ENCODE data around the gene SGIP1. TPM values are rescaled to one million over a fixed set of nuclear protein-coding genes. Genes with fewer than 3 reads are reported as not detected.

SGIP1 gene
- total RNA-seq, 3 donors from 2014 or later: 3.1 to 6.6 (median 3.5) TPM

DNA sequence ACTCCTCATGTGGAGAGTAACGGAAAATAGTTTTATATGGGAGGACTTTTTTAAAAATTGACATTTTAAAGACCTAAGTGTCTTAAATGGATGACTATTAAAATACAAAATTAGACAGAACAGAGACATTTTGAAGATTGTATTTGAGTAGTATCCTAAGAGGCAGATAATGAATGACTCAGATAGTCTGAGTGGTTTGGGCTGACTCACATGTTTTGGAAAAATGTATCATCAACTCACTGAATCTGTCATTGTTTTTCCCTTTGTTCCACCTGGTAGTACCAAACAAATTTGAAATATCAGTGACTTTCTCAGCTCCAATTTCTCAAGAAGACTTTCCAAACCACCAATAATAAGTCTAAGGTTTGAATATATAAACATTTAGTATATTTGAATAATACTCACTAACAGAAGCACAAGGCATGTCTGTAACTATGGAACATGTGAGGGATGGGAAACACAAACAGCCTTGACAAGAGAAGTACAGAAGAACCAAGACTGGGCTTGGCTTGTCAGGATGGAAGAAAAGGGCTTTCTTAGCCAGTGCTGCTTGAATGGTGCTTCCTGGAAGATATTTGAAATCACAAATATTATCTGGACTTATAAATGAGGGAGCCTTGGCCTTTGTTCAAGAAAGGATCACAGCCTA is 90.6 kb downstream of the SGIP1 start:
- H3K27me3 ChIP-seq: no peaks in the 10 kb centered on the region
- no peak overlapping the region for H3K27ac ChIP-seq
- H3K9me3 ChIP-seq: no peaks in the 10 kb centered on the region
- no peak for DNase-seq (ENCODE audit: low spot score in 2 of 2)
- no peaks in the 10 kb centered on the region for H3K36me3 ChIP-seq
- intact Hi-C loops (cut with DNase I; ENCODE audit: low total_unique reads): no loop called here
- H3K4me3 ChIP-seq: no peak overlapping the region
- H3K4me1 ChIP-seq: no peaks in the 10 kb centered on the region
- TF ChIP-seq CTCF (IDR thresholded peaks at IDR 0.05): no peak

GRCh38 chr1:66626261-66626660 is 92.3 kb downstream of the SGIP1 start:
- TF ChIP-seq POLR2AphosphoS5 (IDR thresholded peaks at IDR 0.05) (no peak), CTCF (IDR thresholded peaks at IDR 0.05) (no peak), POLR2A (IDR thresholded peaks at IDR 0.05) (no peak)
- no peak for DNase-seq (ENCODE audit: low spot score in 2 of 2)

GRCh38 chr1:66628926-66629325 is 95.0 kb downstream of the SGIP1 start:
- TF ChIP-seq POLR2A (IDR thresholded peaks at IDR 0.05): no peak
- no peak for TF ChIP-seq CTCF (IDR thresholded peaks at IDR 0.05)
- TF ChIP-seq POLR2AphosphoS5 (IDR thresholded peaks at IDR 0.05): no peak
- Histone ChIP-seq H3K36me3 (no peaks in the 10 kb centered on the region), H3K4me3 (no peak overlapping the region), H3K27me3 (no peaks in the 10 kb centered on the region), H3K27ac (no peak overlapping the region), H3K9me3 (no peaks in the 10 kb centered on the region), H3K4me1 (no peaks in the 10 kb centered on the region)
- intact Hi-C loops (cut with DNase I; ENCODE audit: low total_unique reads): no loop called here
- DNase-seq (ENCODE audit: low spot score in 2 of 2): no peak

More at GRCh38 chr1:66626261-66626660, 92.3 kb downstream of the SGIP1 start:
- no peaks in the 10 kb centered on the region for H3K9me3 ChIP-seq
- no peak overlapping the region for H3K27ac ChIP-seq
- no peak overlapping the region for H3K4me3 ChIP-seq
- no peaks in the 10 kb centered on the region for H3K27me3 ChIP-seq
- intact Hi-C loops (cut with DNase I; ENCODE audit: low total_unique reads): no loop called here
- H3K36me3 ChIP-seq: no peaks in the 10 kb centered on the region
- H3K4me1 ChIP-seq: no peaks in the 10 kb centered on the region

DNA sequence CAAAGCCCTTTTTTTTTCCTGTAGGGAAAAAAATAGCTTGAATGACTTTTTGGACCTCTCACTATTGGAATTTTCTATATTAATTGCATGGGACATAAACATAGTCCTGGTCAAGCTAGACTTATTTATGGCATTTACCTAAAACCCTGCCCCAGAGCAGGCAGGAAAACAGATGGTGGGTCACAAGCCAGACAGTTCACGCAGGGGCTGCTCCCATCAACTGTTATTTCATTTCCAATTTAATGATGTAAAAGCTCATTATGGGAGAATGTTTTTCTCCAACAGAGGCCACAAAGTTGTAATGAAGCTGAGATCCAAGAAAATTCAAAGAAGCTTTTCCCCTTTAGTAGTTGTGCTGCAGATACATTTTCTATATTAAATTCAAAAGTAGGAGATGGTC is 99.2 kb downstream of the SGIP1 start:
- Histone ChIP-seq H3K27me3 (no peaks in the 10 kb centered on the region), H3K9me3 (no peaks in the 10 kb centered on the region), H3K4me1 (no peaks in the 10 kb centered on the region), H3K36me3 (no peaks in the 10 kb centered on the region), H3K4me3 (no peak overlapping the region), H3K27ac (no peak overlapping the region)
- TF ChIP-seq CTCF (IDR thresholded peaks at IDR 0.05) (no peak), POLR2AphosphoS5 (IDR thresholded peaks at IDR 0.05) (no peak), POLR2A (IDR thresholded peaks at IDR 0.05) (no peak)
- intact Hi-C loops (cut with DNase I; ENCODE audit: low total_unique reads): no loop called here
- DNase-seq (ENCODE audit: low spot score in 2 of 2): no peak

DNA sequence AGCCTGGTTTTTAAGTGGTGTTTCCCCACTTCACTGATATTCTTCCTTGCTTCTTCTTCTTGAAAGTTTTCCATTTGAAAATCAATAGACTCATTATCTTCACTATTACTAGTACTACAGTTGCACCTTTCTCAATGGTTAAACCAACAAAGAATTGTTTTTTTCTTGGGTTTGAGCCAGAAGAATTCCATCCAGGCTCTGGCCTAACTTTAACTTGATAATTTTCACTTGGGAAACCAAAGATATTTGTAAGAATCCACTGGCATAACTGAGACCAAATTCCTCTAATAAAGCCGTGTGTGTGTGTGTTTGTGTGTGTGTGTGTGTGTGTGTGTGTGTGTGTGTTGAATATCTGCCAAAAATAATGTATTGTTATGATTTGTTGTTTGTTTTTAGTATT is 103.2 kb downstream of the SGIP1 start:
- no peaks in the 10 kb centered on the region for H3K9me3 ChIP-seq
- H3K4me3 ChIP-seq: no peak overlapping the region
- no peak overlapping the region for H3K27ac ChIP-seq
- TF ChIP-seq POLR2AphosphoS5 (IDR thresholded peaks at IDR 0.05) (no peak), POLR2A (IDR thresholded peaks at IDR 0.05) (no peak), CTCF (IDR thresholded peaks at IDR 0.05) (no peak)
- no peaks in the 10 kb centered on the region for H3K36me3 ChIP-seq
- DNase-seq (ENCODE audit: low spot score in 2 of 2): no peak
- no peaks in the 10 kb centered on the region for H3K27me3 ChIP-seq
- no peaks in the 10 kb centered on the region for H3K4me1 ChIP-seq
- intact Hi-C loops (cut with DNase I; ENCODE audit: low total_unique reads): no loop called here
